Lower leg skin (tissue), 4 donors: ENCODE results near the gene MUC20. TPM values are rescaled to one million over a fixed set of nuclear protein-coding genes. Genes with fewer than 3 reads are reported as not detected.
"Not testable (repeated sequence)": the region's sequence is repeated elsewhere in the genome, so short reads cannot be mapped to it uniquely, and the experiment has no call there.

ENCODE experiments used
- DNase-seq, 2 donors: peaks; one replicate each; pipeline ENCODE4 v3.0.0-alpha.2; 2019; ENCODE audit warnings: low spot score in 2 of 2
- H3K4me3 ChIP-seq: fragments of 200-600 bp; sonication (generic); 2 replicates; pipeline ENCODE4 v1.5.1; 2017; ENCODE audit warnings: mild to moderate bottlenecking, low read depth; ENCODE audit not compliant: poor library complexity, severe bottlenecking
- CTCF ChIP-seq, 3 donors: fragments of 450-650 bp; IDR thresholded peaks; one replicate each; pipeline ENCODE4 v1.5.1; 2016; ENCODE audit warnings: antibody characterized with exemption in 3 of 3, mild to moderate bottlenecking in 3 of 3, moderate library complexity in 2 of 3
- POLR2A ChIP-seq, 2 donors: fragments of 450-650 bp; IDR thresholded peaks; one replicate each; pipeline ENCODE4 v1.6.1; 2016 to 2017; ENCODE audit warnings: antibody characterized with exemption in 2 of 2, mild to moderate bottlenecking in 1 of 2, moderate library complexity in 1 of 2
- WGBS, 2 donors: methylation state at CpG; one replicate each; pipeline ENCODE4 v1.1.5; 2018; 5-methylcytosine and 5-hydroxymethylcytosine counted together
- intact Hi-C: fragments of 100-400 bp; cut with DNase I; formaldehyde crosslinking; loops from one replicate; pipeline ENCODE4 v1.15.0; 2023; ENCODE audit warnings: low total_unique reads
- total RNA-seq, 4 donors: library from RNA; depleted of rRNA; stranded (reverse); fragments of >200 nt; gene quantifications; one replicate each; pipeline ENCODE4 v1.1.0, GENCODE V29; 2016

Gene MUC20
- total RNA-seq, 4 donors from 2014 or later, result 1.0 to 15.1 (median 5.5) TPM

DNA sequence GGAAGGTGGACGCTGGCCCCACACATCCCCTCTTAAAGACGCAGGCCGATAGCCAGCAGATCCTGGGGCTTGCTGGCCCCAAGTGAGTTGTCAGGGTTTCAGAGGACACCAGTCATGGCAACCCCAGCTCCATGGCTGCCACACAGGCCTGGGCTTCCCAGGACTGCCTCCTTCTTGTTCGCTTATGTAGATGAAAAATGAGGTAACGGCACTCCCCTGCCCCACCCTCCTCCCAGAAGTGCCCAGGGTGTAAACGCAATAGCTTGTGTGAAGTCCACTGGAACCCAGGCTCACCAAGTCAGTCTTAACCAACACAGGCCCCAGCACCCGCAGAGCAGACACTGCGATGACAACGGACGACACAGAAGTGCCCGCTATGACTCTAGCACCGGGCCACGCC lies 3.6 kb downstream of the MUC20 start:
- H3K4me3 ChIP-seq, intact Hi-C loops, DNase-seq: not testable (repeated sequence)
- no CpG with 5 or more reads among the region's 13 CpGs for WGBS, 2 donors

- intact Hi-C loops, DNase-seq, H3K4me3 ChIP-seq: not testable (repeated sequence)
- 80 to 89% methylated on average over 31 to 32 of the region's 32 CpGs for WGBS, 2 donors
Observed at GRCh38 chr3:195725916-195726740, 5.3 kb downstream of the MUC20 start.

GRCh38 chr3:195727606-195728195 lies 6.9 kb downstream of the MUC20 start:
- no peak overlapping the region for H3K4me3 ChIP-seq
- WGBS, 2 donors, result 32 to 46% methylated on average over 7 of the region's 7 CpGs
- no peak for DNase-seq
- intact Hi-C loops, result no loop called here
- TF ChIP-seq POLR2A (IDR thresholded peaks at IDR 0.05) (no peak), CTCF (IDR thresholded peaks at IDR 0.05) (no peak)

GRCh38 chr3:195728789-195729188 lies 8.0 kb downstream of the MUC20 start:
- DNase-seq, intact Hi-C loops, H3K4me3 ChIP-seq: not testable (repeated sequence)
- WGBS, 2 donors, result 87 to 92% methylated on average over 4 to 5 of the region's 5 CpGs

DNA sequence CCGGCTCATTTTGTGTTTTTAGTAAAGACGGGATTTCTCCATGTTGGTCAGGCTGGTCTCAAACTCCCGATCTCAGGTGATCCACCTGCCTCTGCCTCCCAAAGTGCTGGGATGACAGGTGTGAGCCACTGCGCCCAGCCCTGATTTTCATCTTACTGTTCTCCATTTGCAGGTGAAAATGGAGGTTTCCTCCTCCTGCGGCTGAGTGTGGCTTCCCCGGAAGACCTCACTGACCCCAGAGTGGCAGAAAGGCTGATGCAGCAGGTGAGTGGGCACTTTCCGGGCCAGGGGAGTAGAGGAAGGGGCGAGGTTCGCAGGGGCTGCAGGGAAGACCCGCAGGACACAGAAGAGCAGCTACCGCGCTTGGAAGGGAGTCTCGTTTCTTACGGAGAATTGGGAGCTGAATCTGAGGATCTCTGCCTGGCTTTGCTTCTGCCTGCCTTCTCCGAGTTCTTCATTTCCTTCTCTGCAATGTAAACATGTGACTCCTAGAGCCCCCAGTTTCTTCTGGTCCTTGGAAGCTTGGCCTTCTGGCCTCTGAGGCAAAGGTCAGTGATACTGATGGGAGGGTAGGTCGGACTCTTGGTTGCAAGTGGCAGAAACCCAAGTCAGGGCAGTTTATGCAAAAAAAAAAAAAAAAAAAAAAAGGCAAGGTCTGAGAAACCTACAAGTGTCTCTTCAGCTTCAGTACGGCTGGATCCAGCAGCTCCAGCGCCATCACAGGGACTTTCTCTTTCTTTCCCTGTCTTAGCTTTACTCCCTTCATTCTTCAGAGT lies 8.9 kb downstream of the MUC20 start:
- no peak for TF ChIP-seq POLR2A (IDR thresholded peaks at IDR 0.05)
- TF ChIP-seq CTCF (IDR thresholded peaks at IDR 0.05), result no peak
- no peak for DNase-seq
- H3K4me3 ChIP-seq, result no peak overlapping the region
- intact Hi-C loops, result no loop called here
- 87 to 88% methylated on average over 18 of the region's 18 CpGs for WGBS, 2 donors

DNA sequence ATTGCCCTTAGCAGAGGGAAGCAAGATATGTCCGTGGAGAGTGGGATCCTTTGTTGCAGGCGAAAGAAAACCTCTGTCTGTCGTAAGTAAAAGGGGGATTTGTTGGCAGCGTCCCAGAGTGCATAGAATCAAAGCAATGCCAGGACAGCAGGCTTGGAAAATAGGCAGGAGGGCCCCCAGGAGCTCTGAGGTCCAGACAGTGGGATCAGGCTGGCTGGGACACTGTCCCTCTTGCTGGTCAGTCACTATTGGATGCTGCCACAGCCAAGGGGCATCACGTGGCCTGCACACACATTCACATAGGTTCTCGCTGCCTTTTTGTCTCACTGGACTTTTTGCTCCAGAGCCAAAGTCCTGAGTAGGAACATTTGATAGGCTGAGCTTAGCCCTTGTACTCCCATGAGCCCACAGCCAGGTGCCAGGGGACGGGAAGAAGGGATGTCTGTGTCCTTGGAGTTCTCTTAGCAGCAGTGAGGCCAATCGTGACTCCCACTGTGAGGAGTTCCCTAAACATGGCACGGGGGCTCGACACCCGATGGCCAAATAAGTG lies 10.7 kb downstream of the MUC20 start:
- intact Hi-C loops, result no loop called here
- DNase-seq, result no peak
- no peak overlapping the region for H3K4me3 ChIP-seq
- TF ChIP-seq CTCF (IDR thresholded peaks at IDR 0.05) (no peak), POLR2A (IDR thresholded peaks at IDR 0.05) (no peak)
- WGBS, 2 donors, result 89 to 90% methylated on average over 11 of the region's 11 CpGs

GRCh38 chr3:195732940-195733339 lies 12.2 kb downstream of the MUC20 start:
- DNase-seq, result no peak
- WGBS, 2 donors, result 65 to 81% methylated on average over 12 of the region's 12 CpGs
- TF ChIP-seq CTCF (IDR thresholded peaks at IDR 0.05), result no peak
- H3K4me3 ChIP-seq, result no peak overlapping the region
- intact Hi-C loops, result no loop called here
